Glutamatergic neuron (in vitro differentiated cells): ENCODE results near the gene DIAPH1. TPM values are rescaled to one million over a fixed set of nuclear protein-coding genes. Genes with fewer than 3 reads are reported as not detected.
A peak's percentile ranks its signal among the peaks of the same experiment; 100 is the strongest.

ENCODE experiments used
- DNase-seq: peaks from one replicate; pipeline ENCODE4 v3.0.0; 2022
- H3K27ac Mint-ChIP-seq: one replicate; pipeline ENCODE4 v1.8.0; 2020; ENCODE audit warnings: mild to moderate bottlenecking, mixed read lengths, inconsistent platforms; ENCODE audit not compliant: unreplicated experiment
- H3K27me3 Mint-ChIP-seq: one replicate; pipeline ENCODE4 v1.8.0; 2020; ENCODE audit warnings: mild to moderate bottlenecking, moderate library complexity, mixed read lengths, inconsistent platforms; ENCODE audit not compliant: unreplicated experiment
- H3K36me3 Mint-ChIP-seq: one replicate; pipeline ENCODE4 v1.8.0; 2020; ENCODE audit warnings: mild to moderate bottlenecking, mixed read lengths, inconsistent platforms; ENCODE audit not compliant: unreplicated experiment
- H3K4me1 Mint-ChIP-seq: one replicate; pipeline ENCODE4 v1.8.0; 2020; ENCODE audit warnings: mild to moderate bottlenecking, low read depth, mixed read lengths, inconsistent platforms; ENCODE audit not compliant: unreplicated experiment
- H3K4me3 Mint-ChIP-seq: one replicate; pipeline ENCODE4 v1.8.0; 2020; ENCODE audit warnings: mild to moderate bottlenecking, mixed read lengths, inconsistent platforms; ENCODE audit not compliant: unreplicated experiment
- H3K9me3 Mint-ChIP-seq: one replicate; pipeline ENCODE4 v1.8.0; 2020; ENCODE audit warnings: mild to moderate bottlenecking, moderate library complexity, mixed read lengths, inconsistent platforms; ENCODE audit not compliant: unreplicated experiment
- CTCF ChIP-seq: fragments of 200-600 bp; sonication (generic); IDR thresholded peaks from one replicate; pipeline ENCODE4 v1.5.0; 2021; ENCODE audit not compliant: partially characterized antibody, unreplicated experiment
- total RNA-seq: library from RNA; stranded (reverse); fragmentation: NEBNext Ultra II Directional; extraction: Animal tissue kit (Norgen Biotek cat#: 25700); gene quantifications from one replicate; pipeline ENCODE4 v1.2.1, GENCODE V29; 2021; ENCODE audit not compliant: unreplicated experiment

Gene DIAPH1
- total RNA-seq, 1 donor from 2014 or later, result 51.6 TPM

- peak overlapping the region; percentile 80 for H3K27ac Mint-ChIP-seq
- H3K36me3 Mint-ChIP-seq, result no peaks in the 10 kb centered on the region
- peak; percentile 98 for TF ChIP-seq CTCF
- H3K9me3 Mint-ChIP-seq, result peaks cover 8% of the 10 kb centered on the region
- H3K4me1 Mint-ChIP-seq, result peaks cover 31% of the 10 kb centered on the region
- no peaks in the 10 kb centered on the region for H3K27me3 Mint-ChIP-seq
- peak overlapping the region; percentile 69 for H3K4me3 Mint-ChIP-seq
- peak; percentile 85 for DNase-seq
These were observed 93.9 kb downstream of the DIAPH1 start for GRCh38 chr5:141524604-141525597.

GRCh38 chr5:141523991-141524390 lies 94.8 kb downstream of the DIAPH1 start:
- peak overlapping the region; percentile 80 for H3K27ac Mint-ChIP-seq
- peak overlapping the region; percentile 69 for H3K4me3 Mint-ChIP-seq
- DNase-seq, result no peak
- H3K27me3 Mint-ChIP-seq, result no peaks in the 10 kb centered on the region
- peaks cover 8% of the 10 kb centered on the region for H3K9me3 Mint-ChIP-seq
- peaks cover 31% of the 10 kb centered on the region for H3K4me1 Mint-ChIP-seq
- H3K36me3 Mint-ChIP-seq, result no peaks in the 10 kb centered on the region
- TF ChIP-seq CTCF, result no peak

DNA sequence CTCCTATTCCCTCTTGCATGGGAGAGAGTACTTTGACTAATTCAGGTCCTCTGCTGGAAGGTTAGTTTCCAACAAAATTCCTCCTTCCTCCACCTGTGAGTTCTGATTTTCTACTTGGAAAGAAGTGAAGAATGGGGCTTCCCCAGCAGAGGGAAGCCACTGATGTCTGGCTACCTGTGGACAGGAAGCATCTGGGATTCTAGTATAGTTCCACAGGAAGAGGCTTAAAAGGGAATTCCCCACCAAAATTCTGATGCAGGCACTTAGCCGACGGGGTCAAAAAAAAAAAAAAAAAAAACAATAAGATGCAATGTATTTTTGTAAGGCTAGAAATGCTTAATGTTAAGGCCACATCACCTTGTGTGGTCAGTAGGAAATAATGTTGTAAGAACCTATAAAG lies 96.5 kb downstream of the DIAPH1 start:
- peaks cover 3% of the 10 kb centered on the region for H3K27me3 Mint-ChIP-seq
- H3K4me3 Mint-ChIP-seq, result no peak overlapping the region
- H3K27ac Mint-ChIP-seq, result no peak overlapping the region
- peaks cover 13% of the 10 kb centered on the region for H3K9me3 Mint-ChIP-seq
- H3K36me3 Mint-ChIP-seq, result no peaks in the 10 kb centered on the region
- no peak for TF ChIP-seq CTCF
- peaks cover 38% of the 10 kb centered on the region for H3K4me1 Mint-ChIP-seq
- DNase-seq, result no peak

DNA sequence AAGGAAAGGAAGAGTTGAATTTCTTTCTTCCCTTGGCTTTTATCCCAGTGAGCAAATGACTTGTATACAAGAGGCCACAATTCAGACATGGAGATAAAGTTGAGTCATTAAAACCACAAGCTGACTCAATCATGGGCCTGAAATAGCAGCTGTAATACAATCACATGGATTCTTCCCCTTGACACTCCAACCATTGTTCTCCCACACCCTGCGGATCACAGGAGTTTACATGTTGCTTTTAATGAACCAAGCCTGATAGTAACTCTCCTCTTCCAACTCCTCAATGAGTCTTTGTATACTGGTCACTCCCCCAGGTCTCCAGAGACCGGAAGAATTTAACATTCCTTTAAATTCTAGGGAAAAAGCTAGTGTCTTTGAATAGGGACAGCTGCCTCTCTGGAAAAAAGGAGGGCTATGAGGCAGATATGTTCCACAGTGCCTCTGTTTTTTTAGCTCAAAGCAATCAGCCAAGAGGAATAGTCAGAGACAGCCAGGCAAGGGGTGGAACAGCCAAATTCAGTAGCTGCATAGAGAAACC lies 97.5 kb downstream of the DIAPH1 start:
- H3K27ac Mint-ChIP-seq, result no peak overlapping the region
- no peak overlapping the region for H3K4me3 Mint-ChIP-seq
- peaks cover 3% of the 10 kb centered on the region for H3K36me3 Mint-ChIP-seq
- H3K9me3 Mint-ChIP-seq, result peaks cover 13% of the 10 kb centered on the region
- H3K27me3 Mint-ChIP-seq, result peaks cover 3% of the 10 kb centered on the region
- peaks cover 47% of the 10 kb centered on the region for H3K4me1 Mint-ChIP-seq
- DNase-seq, result no peak
- TF ChIP-seq CTCF, result no peak
